Right lobe of liver (tissue), 6 donors: ENCODE results near the gene NHSL2. TPM values are rescaled to one million over a fixed set of nuclear protein-coding genes. Genes with fewer than 3 reads are reported as not detected.

Experiments used
- ATAC-seq, 4 donors: fragments of 200-7000 bp; cut with Tn5 transposase; one replicate each; pipeline ENCODE4 v1.9.1; 2020; ENCODE audit warnings: mild to moderate bottlenecking in 4 of 4, moderate library complexity in 4 of 4
- DNase-seq, 3 donors: peaks; one replicate each; pipeline ENCODE4 v3.0.0-alpha.2; 2020
- H3K27ac ChIP-seq, 3 donors: fragments of 200-600 bp; one replicate each; pipeline ENCODE4 v1.8.0; 2022
- H3K27me3 ChIP-seq, 2 donors: fragments of 200-600 bp; one replicate each; pipeline ENCODE4 v1.8.0; 2022
- H3K36me3 ChIP-seq, 4 donors: fragments of 200-600 bp; sonication (generic) in 1 of 4; one replicate each; pipeline versions ENCODE4 v1.5.1 to v1.8.0; 2017 to 2022; ENCODE audit warnings: control low read depth in 1 of 4
- H3K4me1 ChIP-seq, 4 donors: fragments of 200-600 bp; sonication (generic) in 1 of 4; one replicate each; pipeline versions ENCODE4 v1.5.1 to v1.8.0; 2017 to 2022; ENCODE audit warnings: control low read depth in 1 of 4
- H3K4me3 ChIP-seq, 3 donors: fragments of 200-600 bp; one replicate each; pipeline ENCODE4 v1.8.0; 2022
- H3K9me3 ChIP-seq, 4 donors: fragments of 200-600 bp; sonication (generic) in 1 of 4; one replicate each; pipeline versions ENCODE4 v1.5.1 to v1.8.0; 2017 to 2022; ENCODE audit warnings: control low read depth in 1 of 4
- POLR2A ChIP-seq: fragments of 450-650 bp; IDR thresholded peaks from one replicate; pipeline ENCODE4 v1.6.1; 2017; ENCODE audit warnings: antibody characterized with exemption, mild to moderate bottlenecking
- WGBS: methylation state at CpG from one replicate; pipeline ENCODE4 v1.1.6; 2018; ENCODE audit warnings: low coverage, low lambda C conversion rate; ENCODE audit not compliant: insufficient coverage; ENCODE audit errors: missing lambda C conversion rate; 5-methylcytosine and 5-hydroxymethylcytosine counted together
- intact Hi-C, 2 donors: fragments of 100-400 bp; cut with DNase I; formaldehyde crosslinking; loops; one replicate each; pipeline versions ENCODE4 v1.11.2 to v1.14.1; 2022
- total RNA-seq, 6 experiments: library from RNA; depleted of rRNA in 2 of 6; stranded (reverse); fragments of >200 nt in 2 of 6; fragmentation: NEBNext Ultra II Directional in 3 of 6; extraction: Animal tissue kit (Norgen Biotek cat#: 25700) in 3 of 6; gene quantifications; one replicate each; pipeline versions ENCODE4 v1.1.0 to v1.2.4, GENCODE V29; 2016 to 2023
- TF ChIP-seq, protein P1 (sequence below), 4 donors: fragments of 200-600 bp in 3 of 4; fragments of 450-650 bp in 1 of 4; IDR thresholded peaks; one replicate each; pipeline versions ENCODE4 v1.5.1 to v1.8.0; 2016 to 2022; ENCODE audit warnings: antibody characterized with exemption in 4 of 4, mild to moderate bottlenecking in 2 of 4
- donor health status: DM: no; HTN: yes; CAD: no.
- donor health status: DM: no; HTN: no; CAD: no.
- donor health status: DM: no; HTN: no; CAD: no.
- donor health status: DM: no; HTN: yes; CAD: no.
- donor health status: DM: no; HTN: yes; CAD: no.

NHSL2 gene
- total RNA-seq, 6 experiments from 2014 or later = 0.81 to 2.1 (median 1.3) TPM

DNA sequence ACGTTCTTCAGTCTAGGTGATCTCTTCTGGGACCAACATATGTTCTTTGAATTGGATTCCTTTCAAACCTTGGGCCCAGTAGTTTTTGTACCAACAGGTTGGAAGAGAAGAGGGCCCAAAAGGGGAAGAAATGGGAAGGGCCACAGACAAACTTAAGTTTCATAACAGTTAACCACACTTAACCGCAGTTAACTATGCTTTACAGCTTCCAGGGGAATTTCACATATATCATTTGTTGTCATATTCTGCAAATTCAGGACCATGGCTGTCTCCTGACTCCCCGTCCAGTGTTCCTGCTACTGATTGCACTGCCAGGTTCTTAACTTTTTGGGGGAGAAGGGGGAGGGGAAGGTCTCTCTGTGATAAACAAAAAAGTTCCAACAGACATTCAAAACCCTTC, 186.5 kb downstream of the NHSL2 start:
- Histone ChIP-seq H3K36me3 (no peaks in the 10 kb centered on the region), H3K9me3 (no peaks in the 10 kb centered on the region), H3K4me3 (no peak overlapping the region), H3K27me3 (no peaks in the 10 kb centered on the region), H3K4me1 (no peaks in the 10 kb centered on the region), H3K27ac (no peak overlapping the region)
- no peak for ATAC-seq
- no peak for TF ChIP-seq POLR2A
- TF ChIP-seq, protein P1, sequence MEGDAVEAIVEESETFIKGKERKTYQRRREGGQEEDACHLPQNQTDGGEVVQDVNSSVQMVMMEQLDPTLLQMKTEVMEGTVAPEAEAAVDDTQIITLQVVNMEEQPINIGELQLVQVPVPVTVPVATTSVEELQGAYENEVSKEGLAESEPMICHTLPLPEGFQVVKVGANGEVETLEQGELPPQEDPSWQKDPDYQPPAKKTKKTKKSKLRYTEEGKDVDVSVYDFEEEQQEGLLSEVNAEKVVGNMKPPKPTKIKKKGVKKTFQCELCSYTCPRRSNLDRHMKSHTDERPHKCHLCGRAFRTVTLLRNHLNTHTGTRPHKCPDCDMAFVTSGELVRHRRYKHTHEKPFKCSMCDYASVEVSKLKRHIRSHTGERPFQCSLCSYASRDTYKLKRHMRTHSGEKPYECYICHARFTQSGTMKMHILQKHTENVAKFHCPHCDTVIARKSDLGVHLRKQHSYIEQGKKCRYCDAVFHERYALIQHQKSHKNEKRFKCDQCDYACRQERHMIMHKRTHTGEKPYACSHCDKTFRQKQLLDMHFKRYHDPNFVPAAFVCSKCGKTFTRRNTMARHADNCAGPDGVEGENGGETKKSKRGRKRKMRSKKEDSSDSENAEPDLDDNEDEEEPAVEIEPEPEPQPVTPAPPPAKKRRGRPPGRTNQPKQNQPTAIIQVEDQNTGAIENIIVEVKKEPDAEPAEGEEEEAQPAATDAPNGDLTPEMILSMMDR (IDR thresholded peaks at IDR 0.05) = no peak
- 57% methylated on average over 3 of the region's 3 CpGs for WGBS
- DNase-seq = no peak
- intact Hi-C loops = no loop called here

DNA sequence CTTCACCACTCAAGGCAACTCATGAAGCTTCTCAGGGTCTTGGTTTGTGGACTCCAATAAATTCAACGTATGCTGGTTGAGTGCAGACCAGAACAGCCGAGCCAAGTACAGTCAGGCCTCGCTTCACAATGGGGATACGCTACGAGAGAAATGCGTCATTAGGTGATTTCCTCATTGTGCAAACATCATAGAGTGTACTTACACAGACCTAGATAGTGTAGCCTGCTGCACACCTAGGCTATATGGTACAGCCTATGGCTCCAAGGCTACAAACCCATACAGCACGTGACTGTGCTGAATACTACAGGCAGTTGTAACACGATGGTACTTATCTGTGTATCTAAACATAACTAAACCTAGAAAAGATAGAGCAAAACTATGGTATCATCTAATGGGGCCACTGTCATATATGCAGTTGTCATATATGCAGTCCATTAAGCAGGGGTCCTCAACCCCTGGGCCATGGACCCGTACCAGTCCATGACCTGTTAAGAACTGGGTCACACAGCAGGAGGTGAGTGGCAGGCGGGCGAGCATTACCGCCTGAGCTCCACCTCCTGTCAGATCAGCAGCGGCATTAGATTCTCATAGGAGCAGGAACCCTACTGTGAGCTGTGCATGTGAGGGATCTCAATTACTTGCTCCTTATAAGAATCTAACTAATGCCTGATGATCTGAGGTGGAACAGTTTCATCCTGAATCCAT, 189.6 kb downstream of the NHSL2 start:
- Histone ChIP-seq H3K4me3 (no peak overlapping the region), H3K4me1 (peaks cover 0 to 8% (median 3%) of the 10 kb centered on the region in 4 donors), H3K27me3 (no peaks in the 10 kb centered on the region), H3K27ac (no peak overlapping the region), H3K9me3 (no peaks in the 10 kb centered on the region), H3K36me3 (no peaks in the 10 kb centered on the region)
- intact Hi-C loops = no loop called here
- DNase-seq = no peak
- ATAC-seq = no peak
- 68% methylated on average over 8 of the region's 13 CpGs for WGBS
- TF ChIP-seq POLR2A = no peak
- TF ChIP-seq, protein P1 (IDR thresholded peaks at IDR 0.05) = no peak

DNA sequence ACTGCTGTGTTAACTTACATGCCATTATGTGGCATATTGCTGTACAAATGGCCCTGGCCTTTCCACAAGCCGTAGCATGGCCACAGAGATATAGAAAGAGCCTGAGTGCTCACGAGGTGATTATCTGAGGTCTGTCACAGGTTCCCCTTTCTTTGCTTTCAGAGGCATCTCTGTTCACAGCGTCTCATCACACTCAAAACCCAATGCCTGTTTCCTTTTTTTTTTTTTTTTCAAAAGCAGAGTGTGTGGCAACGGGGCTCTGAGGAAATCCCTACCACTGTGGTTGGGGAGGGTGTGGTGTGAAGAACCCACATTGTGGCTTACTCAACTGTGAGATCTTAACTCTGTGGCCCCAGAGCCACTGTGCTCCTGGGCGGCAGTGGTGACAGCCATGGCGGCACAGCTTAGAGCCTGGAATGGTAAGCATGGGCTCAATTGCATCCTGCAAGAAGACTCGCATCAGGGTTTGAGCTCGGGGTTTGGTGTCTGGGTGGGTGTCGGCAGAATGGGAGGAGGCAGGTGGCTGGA, 190.2 kb downstream of the NHSL2 start:
- Histone ChIP-seq H3K27me3 (no peaks in the 10 kb centered on the region), H3K27ac (no peak overlapping the region), H3K4me3 (no peak overlapping the region), H3K36me3 (no peaks in the 10 kb centered on the region), H3K9me3 (no peaks in the 10 kb centered on the region), H3K4me1 (peaks cover 0 to 8% (median 3%) of the 10 kb centered on the region in 4 donors)
- WGBS = 54% methylated on average over 4 of the region's 9 CpGs
- no peak for DNase-seq
- intact Hi-C loops = no loop called here
- ATAC-seq = peak; percentile 45 to 49 (median 48)
- TF ChIP-seq, protein P1 (IDR thresholded peaks at IDR 0.05) = no peak
- TF ChIP-seq POLR2A = no peak

DNA sequence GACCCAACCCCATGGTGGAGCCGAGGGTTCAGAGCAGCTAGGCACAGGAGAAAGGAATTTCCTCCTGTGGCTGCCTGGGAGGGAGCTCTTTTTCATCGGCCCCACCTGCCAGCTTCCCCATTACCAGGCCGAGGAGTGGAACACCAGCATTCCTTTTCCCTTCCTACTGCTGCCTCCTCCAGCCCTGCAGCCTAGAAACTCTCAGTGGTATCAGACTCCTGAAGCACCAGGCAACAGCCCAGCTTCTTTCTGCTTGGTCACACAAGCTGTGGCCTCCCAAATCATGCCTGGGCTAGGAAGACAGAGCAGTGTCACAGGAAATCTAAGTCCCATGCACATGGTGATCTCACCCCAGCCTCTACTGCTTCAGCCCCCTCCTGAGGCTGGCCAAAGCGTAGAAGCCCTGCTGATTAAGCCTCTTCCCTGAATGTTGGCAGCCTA, 191.0 kb downstream of the NHSL2 start:
- no peak overlapping the region for H3K27ac ChIP-seq
- WGBS = 20% methylated on average over 2 of the region's 4 CpGs
- no peak for DNase-seq
- intact Hi-C loops = no loop called here
- peaks cover 0 to 8% (median 3%) of the 10 kb centered on the region in 4 donors for H3K4me1 ChIP-seq
- H3K9me3 ChIP-seq = no peaks in the 10 kb centered on the region
- no peaks in the 10 kb centered on the region for H3K36me3 ChIP-seq
- ATAC-seq = no peak
- no peaks in the 10 kb centered on the region for H3K27me3 ChIP-seq
- no peak overlapping the region for H3K4me3 ChIP-seq
- no peak for TF ChIP-seq POLR2A
- TF ChIP-seq, protein P1 (IDR thresholded peaks at IDR 0.05) = no peak
